HepG2 (cell line): ENCODE measurements around the gene BCKDHB. TPM values are rescaled to one million over a fixed set of nuclear protein-coding genes. Genes with fewer than 3 reads are reported as not detected.

Experiments
- ATAC-seq: fragments of 200-7000 bp; cut with Tn5 transposase; 3 replicates; pipeline ENCODE4 v1.9.1; 2020; ENCODE audit warnings: mild to moderate bottlenecking, moderate library complexity
- BruUV-seq: library from RNA; stranded (reverse); fragments of 400-500 nt; replicated peaks from 2 replicates; lab custom pipeline; 2021; lab: Mats Ljungman, UMichigan
- CTCF ChIA-PET: fragments of 300-600 bp; formaldehyde crosslinking; extraction: SDS; loops from one replicate; lab custom pipeline; 2021; ENCODE audit warnings: low total read pairs, inconsistent platforms, low intra/inter-chr PET ratio; lab: Yijun Ruan, JAX
- POLR2A ChIA-PET: fragments of 350-600 bp; sonication (Branson Sonifier 250); formaldehyde crosslinking; loops from one replicate; lab custom pipeline; 2020; ENCODE audit warnings: antibody characterized with exemption, inconsistent platforms; lab: Yijun Ruan, JAX
- DNase-seq: peaks from one replicate; pipeline ENCODE4 v3.0.0-alpha.2; 2015; ENCODE audit warnings: low spot score
- FAIRE-seq: peaks from 3 replicates; lab custom pipeline; 2011; peaks lifted over from hg19 to GRCh38; lab: Jason Lieb, UNC
- H2AFZ ChIP-seq: one replicate; pipeline ENCODE4 v1.6.1; 2011; ENCODE audit warnings: low read length, inconsistent platforms
- H3K27ac ChIP-seq: fragments of 300-600 bp; 3 replicates; pipeline ENCODE4 v1.8.0; 2011; ENCODE audit warnings: mixed run types, mild to moderate bottlenecking, mixed read lengths, low read length, inconsistent platforms; ENCODE audit not compliant: insufficient read depth; ENCODE audit errors: extremely low read length
- H3K27me3 ChIP-seq, 2 experiments: fragments of 200-600 bp in 1 of 2; 2 replicates in 1 of 2; 3 replicates in 1 of 2; pipeline versions ENCODE4 v1.6.0 to v1.8.0; 2011; ENCODE audit warnings: low read length in 2 of 2, mild to moderate bottlenecking in 2 of 2, moderate library complexity in 2 of 2, inconsistent platforms in 1 of 2; ENCODE audit not compliant: insufficient read depth in 2 of 2, control insufficient read depth in 1 of 2
- H3K36me3 ChIP-seq, 2 experiments: fragments of 200-600 bp in 1 of 2; replicated peaks in 1 of 2; 2 replicates in 1 of 2; 3 replicates in 1 of 2; pipeline versions ENCODE4 v1.5.1 to v1.8.0; 2011; ENCODE audit warnings: low read length in 2 of 2, inconsistent platforms in 1 of 2; ENCODE audit not compliant: insufficient read depth in 2 of 2, control insufficient read depth in 1 of 2
- H3K4me1 ChIP-seq: 2 replicates; pipeline ENCODE4 v1.5.1; 2012; ENCODE audit warnings: low read length, inconsistent platforms; ENCODE audit not compliant: insufficient read depth
- H3K4me2 ChIP-seq: 2 replicates; pipeline ENCODE4 v1.6.0; 2011; ENCODE audit warnings: low read depth, low read length, inconsistent platforms
- H3K4me3 ChIP-seq, 3 experiments: fragments of 200-600 bp in 1 of 3; sonication (generic), shearing (Covaris generic) in 1 of 3; replicated peaks in 1 of 3; 2 replicates each; pipeline ENCODE4 v1.5.1; 2011 to 2016; ENCODE audit warnings: low read length in 3 of 3, inconsistent platforms in 2 of 3, low read depth in 2 of 3, mild to moderate bottlenecking in 2 of 3, control low read depth in 1 of 3, mixed read lengths in 1 of 3; ENCODE audit not compliant: insufficient read depth in 1 of 3
- H3K79me2 ChIP-seq: one replicate; pipeline ENCODE4 v1.6.1; 2011; ENCODE audit warnings: low read length, inconsistent platforms; ENCODE audit not compliant: insufficient read depth
- H3K9ac ChIP-seq: 2 replicates; pipeline ENCODE4 v1.6.0; 2011; ENCODE audit warnings: mild to moderate bottlenecking, low read depth, low read length, inconsistent platforms; ENCODE audit not compliant: insufficient read depth
- H3K9me3 ChIP-seq: 2 replicates; pipeline ENCODE4 v1.5.1; 2012; ENCODE audit warnings: mild to moderate bottlenecking, low read length
- H4K20me1 ChIP-seq: 2 replicates; pipeline ENCODE4 v1.6.0; 2011; ENCODE audit warnings: inconsistent platforms, mild to moderate bottlenecking, low read length, moderate library complexity; ENCODE audit not compliant: insufficient read depth
- CENPT ChIP-seq: sonication (generic); formaldehyde crosslinking; IDR thresholded peaks from 2 replicates; pipeline ENCODE4 v1.8.0; 2022; ENCODE audit warnings: low read depth, mild to moderate bottlenecking, moderate library complexity, missing genetic modification reagents
- CREB1 ChIP-seq, 2 experiments: fragments of 450-650 bp in 1 of 2; IDR thresholded peaks; 2 replicates each; pipeline ENCODE4 v1.6.1; 2016 to 2017; ENCODE audit warnings: control low read depth in 1 of 2, mild to moderate bottlenecking in 1 of 2, missing compliant biosample characterization in 1 of 2, missing genetic modification characterization in 1 of 2
- MXI1 ChIP-seq: IDR thresholded peaks from 3 replicates; pipeline ENCODE4 v1.6.1; 2012; ENCODE audit warnings: low read depth, low read length, inconsistent platforms, borderline replicate concordance
- ZC3H4 ChIP-seq: sonication (generic); formaldehyde crosslinking; IDR thresholded peaks from 2 replicates; pipeline ENCODE4 v1.4.0; 2020; ENCODE audit warnings: missing genetic modification reagents, borderline replicate concordance
- ZNF383 ChIP-seq: sonication (generic); formaldehyde crosslinking; IDR thresholded peaks from 2 replicates; pipeline ENCODE4 v1.4.0; 2020; ENCODE audit warnings: missing genetic modification reagents, mild to moderate bottlenecking, borderline replicate concordance
- ZNF598 ChIP-seq: sonication (generic); formaldehyde crosslinking; IDR thresholded peaks from 2 replicates; pipeline ENCODE4 v1.5.1; 2020; ENCODE audit warnings: mild to moderate bottlenecking, missing genetic modification reagents, borderline replicate concordance
- ZNF75D ChIP-seq: sonication (generic); formaldehyde crosslinking; IDR thresholded peaks from 2 replicates; pipeline ENCODE4 v1.8.1; 2023; ENCODE audit warnings: missing genetic modification reagents, mild to moderate bottlenecking, borderline replicate concordance
- ZNF850 ChIP-seq: sonication (generic); formaldehyde crosslinking; conservative IDR thresholded peaks from 2 replicates; pipeline ENCODE4 v1.9.0; 2021; ENCODE audit warnings: mild to moderate bottlenecking, missing genetic modification reagents
- WGBS: methylation state at CpG from one replicate; pipeline ENCODE4 v1.1.6; 2017; ENCODE audit warnings: low lambda C conversion rate; 5-methylcytosine and 5-hydroxymethylcytosine counted together
- in situ Hi-C: cut with HindIII; loops from 2 replicates; pipeline ENCODE4 v1.10.0; 2017; ENCODE audit warnings: low pct_unique_long_range_greater_than_20kb; ENCODE audit not compliant: extremely low pct_ligation_motif_present
- intact Hi-C: fragments of 100-400 bp; cut with micrococcal nuclease; formaldehyde crosslinking; loops from one replicate; pipeline ENCODE4 v1.10.0; 2022; ENCODE audit not compliant: unreplicated experiment
- polyA plus RNA-seq, 8 experiments: library from polyadenylated mRNA; depleted of rRNA in 3 of 8; stranded (reverse) in 7 of 8; unstranded in 1 of 8; fragments of >200 nt; fragmentation: Illumina TruSeq in 4 of 8; extraction: Trizol in 4 of 8; gene quantifications; 2 replicates each; pipeline versions ENCODE4 v1.2.1 to v1.2.3, GENCODE V29; 2011 to 2016; ENCODE audit warnings: low read depth in 4 of 8, missing spikeins in 1 of 8, mixed read lengths in 1 of 8; ENCODE audit not compliant: insufficient read depth in 1 of 8
- total RNA-seq, 5 experiments: library from RNA; depleted of rRNA; stranded (reverse); fragments of >200 nt; fragmentation: Illumina TruSeq; extraction: Trizol; gene quantifications; 2 replicates each; pipeline ENCODE4 v1.2.3, GENCODE V29; 2016; ENCODE audit warnings: low read depth in 1 of 5

Gene BCKDHB
- total and polyA plus RNA-seq, 2 of the 13 experiments (the other 11 are each of a cell fraction or from before 2014, with no cell fraction given) = 10.8 to 13.6 TPM

- Histone ChIP-seq H3K36me3 (no peaks in the 10 kb centered on the region), H3K27ac (no peak overlapping the region), H3K4me2 (no peak overlapping the region), H2AFZ (no peak overlapping the region), H3K79me2 (no peaks in the 10 kb centered on the region), H4K20me1 (no peaks in the 10 kb centered on the region), H3K9me3 (no peaks in the 10 kb centered on the region), H3K4me3 (no peak overlapping the region), H3K27me3 (no peaks in the 10 kb centered on the region), H3K9ac (no peak overlapping the region), H3K4me1 (no peaks in the 10 kb centered on the region)
- intact Hi-C loops (no loop called here), in situ Hi-C loops (no loop called here)
- ChIA-PET CTCF (no interaction called here), POLR2A (no interaction called here)
- ATAC-seq (no peak), FAIRE-seq (no peak), DNase-seq (no peak)
- BruUV-seq = no TSS peak
- 96% methylated on average over 2 of the region's 2 CpGs for WGBS
- TF ChIP-seq CREB1 (IDR thresholded peaks at IDR 0.05) (no peak), CREB1 (CRISPR knock-in tag; IDR thresholded peaks at IDR 0.05) (no peak)
Observed at GRCh38 chr6:80234401-80234800, 127.9 kb downstream of the BCKDHB start.

- Histone ChIP-seq H3K4me1 (no peaks in the 10 kb centered on the region), H3K27ac (no peak overlapping the region), H4K20me1 (no peaks in the 10 kb centered on the region), H3K79me2 (no peaks in the 10 kb centered on the region), H3K9ac (no peak overlapping the region), H3K4me2 (no peak overlapping the region), H2AFZ (no peak overlapping the region), H3K36me3 (no peaks in the 10 kb centered on the region), H3K27me3 (no peaks in the 10 kb centered on the region), H3K4me3 (no peak overlapping the region), H3K9me3 (no peaks in the 10 kb centered on the region)
- ATAC-seq (no peak), FAIRE-seq (no peak), DNase-seq (no peak)
- WGBS = 97% methylated on average over 1 of the region's 1 CpG
- CTCF ChIA-PET = no interaction called here
- POLR2A ChIA-PET = no interaction called here
- no TSS peak for BruUV-seq
- intact Hi-C loops = no loop called here
- in situ Hi-C loops = no loop called here
- TF ChIP-seq ZNF75D (CRISPR knock-in tag) (no peak), MXI1 (no peak), ZNF850 (CRISPR knock-in tag) (no peak), ZNF383 (CRISPR knock-in tag) (no peak), CENPT (CRISPR knock-in tag) (no peak), ZNF598 (no peak), ZC3H4 (no peak)
Observed at GRCh38 chr6:80234908-80235307, 128.4 kb downstream of the BCKDHB start.
